ENCODE data around the gene KLLN.
"Not testable (repeated sequence)": the region's sequence is repeated elsewhere in the genome, so short reads cannot be mapped to it uniquely, and the experiment has no call there.

The KLLN gene

DNA sequence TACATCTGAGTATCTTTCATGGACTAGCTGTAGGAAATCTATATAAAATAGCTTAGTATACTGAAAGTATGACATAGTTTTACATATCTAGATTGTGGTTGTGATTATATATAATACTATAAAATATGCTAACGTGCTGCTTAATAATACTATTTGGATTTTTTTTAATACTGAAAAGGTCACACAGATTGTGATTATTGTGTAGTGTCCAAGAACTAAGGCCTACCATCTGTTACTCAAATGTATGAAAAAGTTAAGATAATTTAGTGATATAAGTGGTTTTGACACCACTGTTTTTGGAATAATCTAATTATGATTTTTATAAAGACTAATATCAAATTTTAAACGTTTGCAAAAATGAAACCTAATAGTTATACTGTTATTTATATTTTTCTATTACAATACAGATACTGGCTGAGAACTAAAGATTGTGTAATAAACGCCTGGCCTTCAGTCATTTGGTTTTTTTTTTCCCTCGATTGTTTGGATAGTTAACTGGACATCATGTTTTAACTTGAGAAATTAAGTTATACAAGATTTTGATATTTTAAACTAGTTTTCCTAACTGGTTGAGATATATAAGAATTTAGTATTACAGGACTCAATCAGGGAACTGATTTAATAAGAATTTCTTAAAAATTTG is 12.7 kb upstream of the KLLN start:
- DNase-seq = no peak
- no peaks in the 10 kb centered on the region for H3K9me3 Mint-ChIP-seq
- H3K27me3 Mint-ChIP-seq = no peaks in the 10 kb centered on the region
- peaks cover 15 to 58% of the 10 kb centered on the region in 2 donors for H3K4me1 Mint-ChIP-seq (ENCODE audit: low read depth in 2 of 2)
- no peak overlapping the region for H3K4me3 Mint-ChIP-seq
- no peak overlapping the region for H3K27ac Mint-ChIP-seq
- H3K36me3 Mint-ChIP-seq (ENCODE audit: insufficient read depth) = peaks cover 18% of the 10 kb centered on the region
- no peak for ATAC-seq (replicated peaks)

DNA sequence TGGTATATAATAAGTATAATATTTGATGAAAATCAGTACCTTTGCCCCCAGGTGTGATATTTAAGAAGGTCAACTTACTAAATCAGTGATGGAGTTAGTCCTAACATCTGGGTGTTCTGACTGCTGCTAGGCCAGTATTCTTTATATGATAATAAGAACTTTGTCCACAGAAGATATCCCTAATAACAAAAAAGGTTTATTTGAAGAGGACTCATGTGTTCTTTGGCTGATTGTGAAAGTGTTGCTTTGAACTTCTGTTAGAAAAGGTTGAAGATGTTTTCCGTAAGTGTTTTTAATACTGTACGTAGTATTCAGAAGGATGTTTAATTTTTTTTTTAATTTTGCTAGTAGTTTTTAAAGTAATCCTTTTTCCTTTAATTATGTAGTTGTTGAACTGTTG is 10.3 kb upstream of the KLLN start:
- no peaks in the 10 kb centered on the region for H3K9me3 Mint-ChIP-seq
- H3K27me3 Mint-ChIP-seq = no peaks in the 10 kb centered on the region
- H3K36me3 Mint-ChIP-seq (ENCODE audit: insufficient read depth) = peaks cover 26% of the 10 kb centered on the region
- H3K4me1 Mint-ChIP-seq (ENCODE audit: low read depth in 2 of 2) = peaks cover 22 to 66% of the 10 kb centered on the region in 2 donors
- ATAC-seq (replicated peaks) (no peak), DNase-seq (no peak)
- no peak overlapping the region for H3K27ac Mint-ChIP-seq
- peak overlapping the region in 1 of 2 donors; percentile 35 for H3K4me3 Mint-ChIP-seq

DNA sequence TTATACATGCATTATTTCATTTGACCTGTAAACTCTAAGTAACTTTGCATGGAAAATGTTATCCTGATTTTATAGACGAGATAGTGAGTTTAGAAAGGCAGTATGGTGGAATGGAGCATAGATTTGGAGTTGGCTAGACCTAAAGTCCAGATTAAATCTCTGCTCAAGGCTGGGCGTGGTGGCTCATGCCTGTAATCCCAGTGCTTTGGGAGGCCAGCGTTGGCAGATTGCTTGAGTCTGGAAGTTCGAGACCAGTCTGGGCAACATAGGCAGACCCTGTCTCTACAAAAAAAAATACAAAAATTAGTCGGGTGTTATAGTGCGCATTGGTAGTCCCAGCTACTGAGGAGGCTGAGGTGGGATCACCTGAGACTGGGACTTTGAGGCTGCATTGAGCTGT is 9.5 kb upstream of the KLLN start:
- Mint-ChIP-seq H3K4me3 (peak overlapping the region in 1 of 2 donors; percentile 53), H3K27me3 (no peaks in the 10 kb centered on the region), H3K36me3 (ENCODE audit: insufficient read depth) (peaks cover 22% of the 10 kb centered on the region), H3K9me3 (no peaks in the 10 kb centered on the region), H3K4me1 (ENCODE audit: low read depth in 2 of 2) (peaks cover 26 to 63% of the 10 kb centered on the region in 2 donors), H3K27ac (peak overlapping the region; percentile 12 to 35)
- no peak for ATAC-seq (replicated peaks)
- no peak for DNase-seq

DNA sequence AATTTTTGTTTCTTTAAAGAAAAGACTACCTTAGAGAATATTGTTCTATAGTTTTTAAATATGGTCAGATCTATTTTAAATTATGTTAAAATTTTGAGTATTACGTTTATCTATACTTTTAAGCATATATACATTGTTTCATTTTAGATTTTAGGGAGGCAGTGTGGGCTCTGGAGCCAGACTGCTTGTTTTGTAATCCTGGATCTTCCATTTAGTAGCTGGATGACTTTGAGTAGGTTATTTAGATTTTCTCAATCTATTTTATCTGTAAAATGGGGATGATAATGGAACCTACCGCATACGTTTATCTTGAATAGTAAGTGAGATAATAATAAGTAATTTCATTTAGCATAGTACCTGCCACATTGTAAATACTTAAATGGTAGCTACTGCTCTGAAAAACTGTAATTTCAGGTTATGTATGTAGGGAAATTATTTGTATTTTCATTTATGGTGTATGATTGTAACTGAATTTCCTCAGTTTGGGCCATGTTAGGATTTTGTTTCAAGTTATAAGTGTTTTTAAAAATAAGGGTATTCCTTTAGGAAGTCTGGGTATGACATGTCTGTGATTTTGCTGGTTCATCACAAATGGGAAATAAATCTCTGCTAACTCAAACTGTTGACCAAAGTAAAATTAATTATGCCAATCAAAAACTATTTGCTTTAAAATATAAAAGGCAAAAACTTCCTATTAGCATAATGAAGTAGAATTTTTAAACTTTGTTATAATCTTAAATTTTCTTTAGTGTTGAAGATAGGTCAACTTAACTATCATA is 6.6 kb upstream of the KLLN start:
- H3K27ac Mint-ChIP-seq = peak overlapping the region in 1 of 2 donors; percentile 36
- peak overlapping the region in 1 of 2 donors; percentile 37 for H3K4me3 Mint-ChIP-seq
- peaks cover 26% of the 10 kb centered on the region for H3K36me3 Mint-ChIP-seq (ENCODE audit: insufficient read depth)
- H3K9me3 Mint-ChIP-seq = no peaks in the 10 kb centered on the region
- no peaks in the 10 kb centered on the region for H3K27me3 Mint-ChIP-seq
- DNase-seq (no peak), ATAC-seq (replicated peaks) (no peak)
- peaks cover 39 to 70% of the 10 kb centered on the region in 2 donors for H3K4me1 Mint-ChIP-seq (ENCODE audit: low read depth in 2 of 2)

DNA sequence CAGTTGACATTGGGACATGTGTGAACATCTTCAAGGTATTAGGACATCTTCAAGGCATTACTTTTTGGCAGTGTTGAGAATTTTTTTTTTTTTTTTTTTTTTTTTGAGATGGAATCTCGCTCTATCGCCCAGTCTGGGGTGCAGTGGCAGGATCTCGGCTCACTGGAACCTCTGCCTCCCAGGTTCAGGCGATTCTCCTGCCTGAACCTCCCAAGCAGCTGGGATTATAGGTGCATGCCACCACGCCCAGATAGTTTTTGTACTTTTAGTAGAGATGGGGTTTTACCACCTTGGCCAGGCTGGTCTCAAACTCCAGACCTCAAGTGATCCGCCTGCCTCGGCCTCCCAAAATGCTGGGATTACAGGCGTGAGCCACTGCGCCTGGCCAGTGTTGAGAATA is 5.8 kb upstream of the KLLN start:
- H3K36me3 Mint-ChIP-seq (ENCODE audit: insufficient read depth) = peaks cover 30% of the 10 kb centered on the region
- ATAC-seq (replicated peaks); DNase-seq; H3K9me3 Mint-ChIP-seq; H3K27me3 Mint-ChIP-seq: not testable (repeated sequence)
- peak overlapping the region; percentile 54 to 95 for H3K4me3 Mint-ChIP-seq
- H3K4me1 Mint-ChIP-seq (ENCODE audit: low read depth in 2 of 2) = peaks cover 46 to 70% of the 10 kb centered on the region in 2 donors
- peak overlapping the region in 1 of 2 donors; percentile 79 for H3K27ac Mint-ChIP-seq

DNA sequence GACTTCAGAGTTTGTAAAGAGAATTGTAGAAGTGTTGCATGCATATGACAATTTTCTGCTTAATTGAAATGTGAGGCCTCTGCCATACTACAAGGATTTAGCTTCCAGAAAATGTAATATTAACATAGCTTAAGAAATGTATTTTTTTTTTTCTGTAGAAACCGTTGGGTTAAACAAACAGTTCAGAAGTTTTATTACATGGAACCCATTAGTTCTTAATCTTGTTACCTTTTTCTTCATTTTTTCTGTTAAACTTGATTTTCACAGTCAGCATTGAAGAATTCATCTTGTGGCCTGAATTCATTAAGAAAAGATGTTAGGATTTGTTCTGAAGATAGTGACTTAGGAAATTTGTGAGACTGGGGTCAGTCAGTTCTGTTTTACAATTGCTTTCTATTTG is 4.9 kb upstream of the KLLN start:
- Mint-ChIP-seq H3K4me1 (ENCODE audit: low read depth in 2 of 2) (peaks cover 47 to 61% of the 10 kb centered on the region in 2 donors), H3K9me3 (no peaks in the 10 kb centered on the region), H3K27me3 (no peaks in the 10 kb centered on the region), H3K36me3 (ENCODE audit: insufficient read depth) (peaks cover 35% of the 10 kb centered on the region), H3K4me3 (peak overlapping the region; percentile 54 to 95), H3K27ac (peak overlapping the region in 1 of 2 donors; percentile 79)
- ATAC-seq (replicated peaks) (no peak), DNase-seq (no peak)

DNA sequence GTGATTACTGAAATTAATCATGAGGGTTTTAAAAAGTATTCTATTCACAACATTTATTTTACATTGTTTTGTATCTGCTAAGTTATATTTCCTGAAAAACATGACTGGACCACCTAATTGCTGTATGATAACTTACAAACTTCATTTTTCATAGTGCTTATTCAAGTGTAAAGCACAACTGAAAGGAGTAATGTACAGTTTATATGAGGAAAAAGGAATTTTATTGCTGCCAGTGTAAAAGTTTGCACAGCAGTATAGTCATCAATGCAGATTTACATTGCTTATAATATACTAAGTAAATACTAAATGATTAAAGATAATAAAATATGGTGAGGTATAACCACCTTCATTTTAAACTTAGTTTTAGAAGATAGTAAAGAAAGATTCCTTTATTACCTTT is 4.1 kb upstream of the KLLN start:
- peak overlapping the region in 1 of 2 donors; percentile 25 for H3K27ac Mint-ChIP-seq
- no peaks in the 10 kb centered on the region for H3K27me3 Mint-ChIP-seq
- ATAC-seq (replicated peaks) (no peak), DNase-seq (no peak)
- no peaks in the 10 kb centered on the region for H3K9me3 Mint-ChIP-seq
- H3K4me1 Mint-ChIP-seq (ENCODE audit: low read depth in 2 of 2) = peaks cover 47 to 53% of the 10 kb centered on the region in 2 donors
- peak overlapping the region; percentile 95 to 100 for H3K4me3 Mint-ChIP-seq
- peaks cover 44% of the 10 kb centered on the region for H3K36me3 Mint-ChIP-seq (ENCODE audit: insufficient read depth)

DNA sequence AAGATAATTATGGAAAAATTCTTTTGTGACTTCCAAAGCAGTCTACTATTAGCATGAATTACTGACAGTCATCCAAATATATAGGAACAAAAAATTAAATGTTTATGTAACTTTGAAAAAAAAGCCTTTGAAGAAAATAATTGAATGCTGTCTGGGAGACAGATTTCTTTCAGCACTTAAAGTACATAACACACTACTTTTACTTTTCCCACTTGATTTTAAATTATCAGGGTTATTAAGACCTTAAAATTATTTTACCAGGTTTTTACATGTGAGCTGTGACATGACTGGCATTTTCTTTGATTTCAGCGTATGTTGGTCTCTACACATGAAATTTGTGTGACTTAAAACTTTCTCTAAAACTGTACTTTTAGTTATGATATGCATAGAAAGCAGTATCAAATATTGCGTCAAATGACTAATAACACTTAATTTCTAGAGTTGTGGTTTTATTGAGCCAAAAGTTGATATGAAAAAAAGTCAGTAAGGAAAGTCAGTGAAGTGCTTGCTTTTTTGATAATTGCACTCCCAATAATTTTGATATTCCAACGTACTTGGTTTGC is 3.2 kb upstream of the KLLN start:
- ATAC-seq (replicated peaks) (no peak), DNase-seq (no peak)
- Mint-ChIP-seq H3K27ac (peak overlapping the region in 1 of 2 donors; percentile 25), H3K9me3 (no peaks in the 10 kb centered on the region), H3K4me1 (ENCODE audit: low read depth in 2 of 2) (peaks cover 53 to 55% of the 10 kb centered on the region in 2 donors), H3K27me3 (no peaks in the 10 kb centered on the region), H3K36me3 (ENCODE audit: insufficient read depth) (peaks cover 48% of the 10 kb centered on the region), H3K4me3 (peak overlapping the region; percentile 95 to 100)

DNA sequence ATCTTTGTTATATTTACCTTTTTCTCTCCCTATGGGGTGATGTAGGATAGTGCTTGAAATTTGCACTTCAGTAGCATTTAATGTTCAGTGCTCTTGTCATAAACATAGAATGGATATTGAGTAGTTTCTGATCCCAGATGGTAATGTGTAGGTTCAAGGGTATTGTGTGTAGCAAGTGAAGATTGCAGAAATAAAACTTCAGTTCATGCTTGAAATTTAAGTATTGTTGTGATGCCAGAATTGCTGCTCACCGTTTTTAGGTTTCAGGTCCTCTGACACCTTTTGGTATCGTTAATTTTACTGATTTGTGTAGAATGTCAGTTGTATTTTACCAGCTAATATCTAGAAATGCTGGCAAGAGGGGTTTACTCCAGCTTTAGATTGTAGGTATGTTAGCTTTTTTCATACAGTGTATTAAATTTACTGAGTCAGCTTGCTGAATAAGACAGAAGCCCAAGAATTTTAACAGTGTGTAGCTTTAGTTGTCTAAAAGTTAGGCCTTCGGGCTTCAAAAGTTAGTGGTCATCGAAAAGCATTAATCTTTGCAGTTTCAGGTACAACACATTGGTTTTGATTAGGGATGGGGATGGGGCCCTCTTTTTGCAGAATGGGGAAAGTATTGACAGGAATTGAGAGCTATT is 2.0 kb upstream of the KLLN start:
- Mint-ChIP-seq H3K4me3 (peak overlapping the region; percentile 95 to 100), H3K27me3 (no peaks in the 10 kb centered on the region), H3K27ac (peak overlapping the region; percentile 86 to 98), H3K4me1 (ENCODE audit: low read depth in 2 of 2) (peaks cover 51 to 55% of the 10 kb centered on the region in 2 donors), H3K9me3 (no peaks in the 10 kb centered on the region), H3K36me3 (ENCODE audit: insufficient read depth) (peaks cover 49% of the 10 kb centered on the region)
- no peak for ATAC-seq (replicated peaks)
- no peak for DNase-seq

DNA sequence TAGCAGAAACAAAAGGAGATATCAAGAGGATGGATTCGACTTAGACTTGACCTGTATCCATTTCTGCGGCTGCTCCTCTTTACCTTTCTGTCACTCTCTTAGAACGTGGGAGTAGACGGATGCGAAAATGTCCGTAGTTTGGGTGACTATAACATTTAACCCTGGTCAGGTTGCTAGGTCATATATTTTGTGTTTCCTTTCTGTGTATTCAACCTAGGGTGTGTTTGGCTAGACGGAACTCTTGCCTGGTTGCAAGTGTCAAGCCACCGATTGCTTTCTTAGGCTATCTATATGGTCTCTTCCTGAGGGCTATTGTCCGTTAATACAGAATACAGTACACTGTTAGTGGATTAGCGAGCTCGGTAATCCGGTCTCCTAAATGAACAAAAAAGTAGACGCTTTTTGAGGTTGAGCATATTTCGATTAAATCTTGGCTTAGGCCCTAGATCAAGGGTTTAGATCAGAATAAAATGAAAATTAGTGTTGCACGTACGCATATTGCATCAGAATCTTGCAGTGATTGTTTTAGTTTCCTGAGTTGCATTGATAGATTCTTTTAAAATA is 1.2 kb upstream of the KLLN start:
- peak overlapping the region; percentile 86 to 98 for H3K27ac Mint-ChIP-seq
- peaks cover 49% of the 10 kb centered on the region for H3K36me3 Mint-ChIP-seq (ENCODE audit: insufficient read depth)
- peak overlapping the region; percentile 95 to 100 for H3K4me3 Mint-ChIP-seq
- ATAC-seq (replicated peaks) = no peak
- peak in 1 of 3 experiments; percentile 7 for DNase-seq
- H3K27me3 Mint-ChIP-seq = no peaks in the 10 kb centered on the region
- H3K4me1 Mint-ChIP-seq (ENCODE audit: low read depth in 2 of 2) = peaks cover 46 to 55% of the 10 kb centered on the region in 2 donors
- H3K9me3 Mint-ChIP-seq = no peaks in the 10 kb centered on the region

DNA sequence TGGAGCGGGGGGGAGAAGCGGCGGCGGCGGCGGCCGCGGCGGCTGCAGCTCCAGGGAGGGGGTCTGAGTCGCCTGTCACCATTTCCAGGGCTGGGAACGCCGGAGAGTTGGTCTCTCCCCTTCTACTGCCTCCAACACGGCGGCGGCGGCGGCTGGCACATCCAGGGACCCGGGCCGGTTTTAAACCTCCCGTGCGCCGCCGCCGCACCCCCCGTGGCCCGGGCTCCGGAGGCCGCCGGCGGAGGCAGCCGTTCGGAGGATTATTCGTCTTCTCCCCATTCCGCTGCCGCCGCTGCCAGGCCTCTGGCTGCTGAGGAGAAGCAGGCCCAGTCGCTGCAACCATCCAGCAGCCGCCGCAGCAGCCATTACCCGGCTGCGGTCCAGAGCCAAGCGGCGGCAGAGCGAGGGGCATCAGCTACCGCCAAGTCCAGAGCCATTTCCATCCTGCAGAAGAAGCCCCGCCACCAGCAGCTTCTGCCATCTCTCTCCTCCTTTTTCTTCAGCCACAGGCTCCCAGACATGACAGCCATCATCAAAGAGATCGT is 690 bp upstream of the KLLN start:
- H3K27me3 Mint-ChIP-seq; H3K9me3 Mint-ChIP-seq; ATAC-seq (replicated peaks): not testable (repeated sequence)
- peaks cover 45% of the 10 kb centered on the region for H3K36me3 Mint-ChIP-seq (ENCODE audit: insufficient read depth)
- peak overlapping the region; percentile 86 to 98 for H3K27ac Mint-ChIP-seq
- H3K4me3 Mint-ChIP-seq = peak overlapping the region; percentile 95 to 100
- peaks cover 42 to 52% of the 10 kb centered on the region in 2 donors for H3K4me1 Mint-ChIP-seq (ENCODE audit: low read depth in 2 of 2)
- peak; percentile 11 to 25 (median 17) for DNase-seq

DNA sequence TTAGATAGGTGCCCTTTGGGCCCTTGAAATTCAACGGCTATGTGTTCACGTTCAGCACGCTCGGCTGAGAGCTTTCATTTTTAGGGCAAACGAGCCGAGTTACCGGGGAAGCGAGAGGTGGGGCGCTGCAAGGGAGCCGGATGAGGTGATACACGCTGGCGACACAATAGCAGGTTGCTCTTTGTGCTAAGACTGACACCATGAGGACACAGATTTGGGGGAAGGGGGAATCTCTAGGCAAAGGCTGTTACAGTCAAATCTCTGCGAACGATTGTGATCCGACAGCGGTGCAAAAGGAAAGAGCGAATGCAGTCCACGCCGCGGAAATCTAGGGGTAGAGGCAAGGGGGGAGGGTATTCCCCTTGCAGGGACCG is 667 bp downstream of the KLLN start:
- Mint-ChIP-seq H3K27ac (peak overlapping the region; percentile 89 to 98), H3K9me3 (no peaks in the 10 kb centered on the region), H3K4me1 (ENCODE audit: low read depth in 2 of 2) (peaks cover 34 to 46% of the 10 kb centered on the region in 2 donors), H3K36me3 (ENCODE audit: insufficient read depth) (peaks cover 39% of the 10 kb centered on the region), H3K4me3 (peak overlapping the region; percentile 95 to 100), H3K27me3 (no peaks in the 10 kb centered on the region)
- DNase-seq (no peak), ATAC-seq (replicated peaks) (peak; percentile 47)
